Fibroblast of the aortic adventitia (primary cell): ENCODE data around the gene OR4K2. TPM values are rescaled to one million over a fixed set of nuclear protein-coding genes. Genes with fewer than 3 reads are reported as not detected.
"Not testable (repeated sequence)": the region's sequence is repeated elsewhere in the genome, so short reads cannot be mapped to it uniquely, and the experiment has no call there.

Experiments
- DNase-seq: peaks from one replicate; pipeline ENCODE4 v3.0.0-alpha.2; 2010; ENCODE audit warnings: low read depth
- H3K4me3 ChIP-seq: 2 replicates; pipeline ENCODE4 v1.5.1; 2011; ENCODE audit warnings: low read depth, mild to moderate bottlenecking, control low read depth, low read length, moderate library complexity
- total RNA-seq: library from RNA; depleted of rRNA; stranded (reverse); fragments of >200 nt; gene quantifications from 2 replicates; pipeline ENCODE4 v1.2.3, GENCODE V29; 2012; ENCODE audit warnings: low replicate concordance
- TF ChIP-seq, protein P1 (sequence below): IDR thresholded peaks from 2 replicates; pipeline ENCODE4 v1.5.1; 2011; ENCODE audit warnings: mild to moderate bottlenecking, low read length, control low read depth, inconsistent platforms; ENCODE audit not compliant: insufficient read depth

OR4K2 gene
- total RNA-seq: not detected in 2 replicates

DNA sequence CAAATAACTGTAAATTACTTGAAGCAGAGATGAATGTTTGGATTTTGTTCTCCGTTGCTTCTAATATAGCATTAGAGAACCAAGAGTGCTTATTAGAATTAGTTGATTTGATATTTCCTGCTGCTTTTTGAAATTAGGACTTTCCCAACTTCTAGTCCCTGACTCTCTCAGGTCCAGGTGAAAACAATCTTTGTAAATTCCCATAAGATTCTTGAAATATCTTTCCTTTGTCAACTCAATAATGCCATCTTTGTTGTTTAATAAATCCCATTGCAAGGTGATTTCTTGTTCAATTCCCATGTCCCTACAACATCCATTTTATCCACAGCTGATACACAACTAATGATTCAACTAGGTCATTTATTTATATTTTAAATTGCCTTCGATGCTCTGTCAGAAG lies at the start of gene OR4K2:
TSS of gene OR4K2 (plus strand) at position 301 of the 400 bp plus-strand sequence. CDS start 1,126 bp downstream, outside the sequence.
- H3K4me3 ChIP-seq: no peak within 1 kb of the TSS
- no peak for DNase-seq
- TF ChIP-seq, protein P1, sequence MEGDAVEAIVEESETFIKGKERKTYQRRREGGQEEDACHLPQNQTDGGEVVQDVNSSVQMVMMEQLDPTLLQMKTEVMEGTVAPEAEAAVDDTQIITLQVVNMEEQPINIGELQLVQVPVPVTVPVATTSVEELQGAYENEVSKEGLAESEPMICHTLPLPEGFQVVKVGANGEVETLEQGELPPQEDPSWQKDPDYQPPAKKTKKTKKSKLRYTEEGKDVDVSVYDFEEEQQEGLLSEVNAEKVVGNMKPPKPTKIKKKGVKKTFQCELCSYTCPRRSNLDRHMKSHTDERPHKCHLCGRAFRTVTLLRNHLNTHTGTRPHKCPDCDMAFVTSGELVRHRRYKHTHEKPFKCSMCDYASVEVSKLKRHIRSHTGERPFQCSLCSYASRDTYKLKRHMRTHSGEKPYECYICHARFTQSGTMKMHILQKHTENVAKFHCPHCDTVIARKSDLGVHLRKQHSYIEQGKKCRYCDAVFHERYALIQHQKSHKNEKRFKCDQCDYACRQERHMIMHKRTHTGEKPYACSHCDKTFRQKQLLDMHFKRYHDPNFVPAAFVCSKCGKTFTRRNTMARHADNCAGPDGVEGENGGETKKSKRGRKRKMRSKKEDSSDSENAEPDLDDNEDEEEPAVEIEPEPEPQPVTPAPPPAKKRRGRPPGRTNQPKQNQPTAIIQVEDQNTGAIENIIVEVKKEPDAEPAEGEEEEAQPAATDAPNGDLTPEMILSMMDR: no peak

GRCh38 chr14:19827626-19828244 lies 47.2 kb upstream of the OR4K2 start:
- not testable (repeated sequence) for H3K4me3 ChIP-seq, DNase-seq

DNA sequence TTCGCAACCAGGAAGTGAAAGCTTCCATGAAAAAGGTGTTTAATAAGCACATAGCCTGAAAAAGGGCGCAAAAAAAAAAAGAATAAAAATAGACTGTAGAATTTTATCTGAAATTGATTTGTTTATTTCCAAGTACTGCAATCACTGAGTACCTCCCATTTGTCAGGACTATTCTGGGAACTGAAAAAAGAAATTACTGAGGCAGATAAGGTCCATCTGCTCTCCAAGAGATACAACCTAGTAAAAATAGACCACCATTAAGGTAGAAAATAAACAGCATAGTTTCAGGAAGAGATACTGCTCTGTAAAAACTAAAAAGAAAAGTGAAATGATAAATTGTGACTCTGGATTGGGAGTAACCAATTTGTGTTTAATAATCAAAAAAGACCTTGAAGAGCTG lies 46.6 kb upstream of the OR4K2 start:
- TF ChIP-seq, protein P1: no peak
- no peak for DNase-seq
- no peak overlapping the region for H3K4me3 ChIP-seq

GRCh38 chr14:19834203-19834848 lies 40.6 kb upstream of the OR4K2 start:
- not testable (repeated sequence) for DNase-seq, H3K4me3 ChIP-seq

GRCh38 chr14:19838433-19838832 lies 36.5 kb upstream of the OR4K2 start:
- TF ChIP-seq, protein P1: no peak
- DNase-seq: no peak
- H3K4me3 ChIP-seq: no peak overlapping the region

DNA sequence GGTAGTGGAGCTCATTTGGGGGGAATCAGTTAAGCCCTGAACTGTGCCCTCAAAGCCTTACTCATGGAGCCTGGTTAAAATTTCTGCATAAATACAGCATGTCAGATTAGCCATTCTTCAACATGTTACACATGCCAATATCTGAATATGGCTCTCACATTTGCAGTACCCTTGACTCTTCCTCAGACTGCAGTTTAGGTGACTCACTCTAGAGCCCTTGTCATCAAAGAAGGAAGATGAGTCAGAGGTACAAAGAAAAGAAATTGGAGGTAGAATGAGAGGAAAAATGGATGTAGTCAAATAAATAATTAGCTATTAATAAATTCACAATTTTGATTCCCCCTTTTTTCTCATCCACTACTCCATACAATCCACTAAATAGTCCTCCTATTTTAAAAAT lies 23.6 kb upstream of the OR4K2 start:
- no peak for DNase-seq
- TF ChIP-seq, protein P1: no peak
- no peak overlapping the region for H3K4me3 ChIP-seq

DNA sequence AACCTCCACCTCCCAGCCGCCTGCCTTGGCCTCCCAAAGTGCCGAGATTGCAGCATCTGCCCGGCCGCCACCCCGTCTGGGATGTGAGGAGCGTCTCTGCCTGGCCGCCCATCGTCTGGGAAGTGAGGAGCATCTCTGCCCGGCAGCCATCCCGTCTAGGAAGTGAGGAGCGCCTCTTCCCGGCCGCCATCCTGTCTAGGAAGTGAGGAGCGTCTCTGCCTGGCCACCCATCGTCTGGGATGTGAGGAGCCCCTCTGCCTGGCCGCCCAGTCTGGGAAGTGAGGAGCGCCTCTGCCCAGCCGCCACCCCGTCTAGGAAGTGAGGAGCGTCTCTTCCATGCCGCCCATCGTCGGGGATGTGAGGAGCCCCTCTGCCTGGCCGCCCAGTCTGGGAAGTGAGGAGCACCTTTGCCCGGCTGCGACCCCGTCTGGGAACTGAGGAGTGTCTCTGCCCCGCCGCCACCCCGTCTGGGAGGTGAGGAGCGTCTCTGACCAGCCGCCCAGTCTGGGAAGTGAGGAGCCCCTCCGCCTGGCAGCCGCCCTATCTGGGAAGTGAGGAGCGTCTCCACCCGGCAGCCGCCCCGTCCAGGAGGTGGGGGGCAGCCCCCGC lies 8.8 kb upstream of the OR4K2 start:
- not testable (repeated sequence) for DNase-seq, H3K4me3 ChIP-seq

GRCh38 chr14:19873178-19873577 lies 1.8 kb upstream of the OR4K2 start:
- no peak for DNase-seq
- no peak overlapping the region for H3K4me3 ChIP-seq
- TF ChIP-seq, protein P1: no peak
